Iris pigment epithelial cell (primary cell): ENCODE measurements around the gene EGFR.

ENCODE experiments used
- DNase-seq: peaks from one replicate; pipeline ENCODE4 v3.0.0-alpha.2; 2011; ENCODE audit warnings: low read depth

EGFR gene

GRCh38 chr7:55101359-55101758 lies 82.5 kb downstream of the EGFR start:
- no peak for DNase-seq

GRCh38 chr7:55104123-55104522 lies 85.3 kb downstream of the EGFR start:
- no peak for DNase-seq

GRCh38 chr7:55104712-55105433 lies 86.1 kb downstream of the EGFR start:
- DNase-seq, result peak; percentile 57

GRCh38 chr7:55105952-55106351 lies 87.1 kb downstream of the EGFR start:
- no peak for DNase-seq

DNA sequence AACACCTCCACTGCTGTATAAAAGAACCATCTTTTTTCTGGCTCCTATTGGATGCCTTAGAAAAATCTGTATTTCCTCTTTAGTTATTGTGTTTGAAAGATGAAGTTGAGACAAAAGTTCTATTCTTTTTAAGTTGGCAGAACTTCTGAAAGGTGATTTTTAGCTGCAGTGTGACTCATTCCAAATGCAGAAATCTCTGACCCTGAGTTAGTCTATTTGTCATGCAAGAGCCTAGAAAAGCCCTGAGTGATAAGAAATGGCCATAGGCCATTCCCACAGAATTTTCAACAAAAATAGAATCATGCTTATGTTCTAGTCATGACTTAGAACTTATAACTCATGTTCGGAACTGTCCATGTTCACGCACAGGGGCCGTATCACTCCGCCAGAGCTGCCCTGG lies 89.1 kb downstream of the EGFR start:
- DNase-seq, result no peak

DNA sequence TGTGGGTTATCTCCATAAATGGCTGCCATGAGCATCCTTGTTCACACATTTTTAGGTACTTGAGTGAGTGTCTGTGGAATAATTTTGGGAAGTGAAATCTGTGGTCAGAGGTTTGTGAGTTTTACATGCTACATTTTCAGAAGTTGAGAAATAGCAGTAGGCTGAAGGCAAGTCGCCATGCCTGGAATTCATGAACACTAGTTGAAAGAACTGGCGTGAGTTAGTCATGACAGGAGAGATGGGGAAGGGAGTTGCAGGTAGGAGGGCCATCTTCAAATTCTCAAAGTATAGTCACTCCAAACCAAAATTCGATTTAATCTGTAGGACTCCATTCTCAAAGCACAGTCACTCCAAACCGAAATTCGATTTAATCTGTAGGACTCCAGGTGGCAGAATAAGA lies 89.6 kb downstream of the EGFR start:
- DNase-seq, result no peak

DNA sequence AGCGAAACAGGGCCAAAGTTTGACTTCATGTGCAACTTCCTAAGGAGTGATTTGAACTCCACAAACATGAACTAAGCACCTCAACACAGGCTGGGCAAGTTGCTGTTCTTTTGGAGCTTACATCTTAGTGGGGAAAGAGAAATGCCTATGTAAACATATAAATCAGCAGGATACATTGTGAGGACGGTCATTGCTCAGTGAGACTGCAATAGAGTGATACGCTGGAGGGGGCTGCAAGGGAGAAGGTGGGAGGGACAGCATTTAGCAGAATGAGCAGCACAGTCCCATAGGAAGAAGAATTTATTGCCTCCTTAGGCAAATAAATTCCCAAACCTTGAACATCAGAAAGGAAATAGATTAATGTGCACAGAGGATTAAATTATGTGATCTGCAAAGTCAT lies 90.0 kb downstream of the EGFR start:
- no peak for DNase-seq

- DNase-seq, result peak; percentile 67
These were observed 90.8 kb downstream of the EGFR start for GRCh38 chr7:55109404-55110167.

GRCh38 chr7:55110282-55110992 lies 91.6 kb downstream of the EGFR start:
- DNase-seq, result no peak

- DNase-seq, result peak; percentile 78
These were observed 92.2 kb downstream of the EGFR start for GRCh38 chr7:55110993-55111361.

DNA sequence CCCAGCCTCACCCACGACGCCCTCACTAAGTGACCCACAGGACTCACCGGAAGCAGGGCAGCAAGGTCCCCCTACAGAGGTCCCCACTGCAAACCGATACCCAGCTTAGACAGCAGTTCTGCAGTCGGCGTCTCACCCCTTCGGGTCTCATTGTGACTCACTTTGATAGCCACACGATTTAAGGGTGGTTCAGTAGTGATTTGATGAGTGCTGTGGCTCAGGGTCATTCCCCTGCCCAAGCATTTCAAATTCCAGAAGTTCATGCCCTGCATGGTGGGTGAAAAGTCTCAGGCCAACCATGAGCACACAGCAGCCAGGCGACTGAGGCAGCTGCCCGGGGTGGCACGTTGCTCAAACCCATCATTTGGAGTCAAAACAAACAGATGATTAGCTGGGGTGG lies 93.2 kb downstream of the EGFR start:
- no peak for DNase-seq

GRCh38 chr7:55113760-55114540 lies 95.1 kb downstream of the EGFR start:
- DNase-seq, result no peak

- DNase-seq, result no peak
These were observed 98.5 kb downstream of the EGFR start for GRCh38 chr7:55117286-55117685.

DNA sequence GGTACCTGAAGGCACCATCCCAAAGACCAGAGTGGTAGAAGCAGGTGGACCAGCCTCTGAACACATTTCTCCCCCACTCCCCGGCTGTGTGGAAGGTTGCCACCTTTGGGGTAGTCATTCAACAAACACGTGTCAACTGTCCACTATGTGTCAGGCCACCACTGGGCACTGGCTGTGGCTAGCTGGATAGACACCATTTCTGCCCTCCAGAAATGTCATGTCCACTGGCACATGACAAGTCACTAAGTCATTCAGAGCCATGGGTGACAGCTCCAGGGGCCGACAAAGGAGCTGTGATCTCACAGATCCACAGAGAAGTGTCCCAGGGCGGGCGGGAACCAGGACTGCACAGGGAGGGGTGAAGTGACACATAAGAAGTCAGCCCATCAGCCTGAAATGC lies 99.6 kb downstream of the EGFR start:
- no peak for DNase-seq

- no peak for DNase-seq
These were observed 100.8 kb downstream of the EGFR start for GRCh38 chr7:55119571-55119970.

GRCh38 chr7:55120074-55120473 lies 101.3 kb downstream of the EGFR start:
- no peak for DNase-seq

DNA sequence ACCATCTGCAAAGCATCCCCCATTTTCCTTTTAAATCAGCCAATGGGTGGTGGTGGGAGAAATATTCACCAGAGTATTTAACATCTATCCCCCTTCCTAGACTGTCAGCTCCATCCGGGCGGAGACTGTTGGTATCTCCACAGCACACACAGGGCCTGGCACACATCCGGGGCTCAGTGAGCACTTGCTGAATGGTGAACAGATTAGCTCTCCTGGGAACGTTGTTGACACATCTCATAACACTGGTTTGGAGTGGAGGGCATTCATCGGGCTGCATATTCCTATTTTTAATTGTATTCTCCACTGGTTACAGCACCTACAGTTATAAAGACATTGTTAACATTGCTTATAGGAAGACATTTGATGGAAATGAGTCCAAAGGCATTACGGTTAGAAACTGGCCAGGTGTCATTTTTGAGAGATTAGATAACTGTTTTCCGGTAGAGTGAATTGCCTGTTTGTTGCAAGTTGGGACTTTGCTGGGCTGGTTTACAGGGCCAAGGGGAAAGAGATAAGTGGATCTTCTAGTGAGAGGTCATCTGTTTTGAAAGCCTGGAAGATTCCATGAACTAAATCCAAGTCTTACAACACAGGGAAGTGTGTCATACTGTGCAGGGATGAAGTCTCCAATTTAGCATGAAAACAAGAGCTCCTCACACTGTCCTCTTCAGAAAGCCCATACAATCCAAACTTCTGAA lies 101.8 kb downstream of the EGFR start:
- peak; percentile 78 for DNase-seq

DNA sequence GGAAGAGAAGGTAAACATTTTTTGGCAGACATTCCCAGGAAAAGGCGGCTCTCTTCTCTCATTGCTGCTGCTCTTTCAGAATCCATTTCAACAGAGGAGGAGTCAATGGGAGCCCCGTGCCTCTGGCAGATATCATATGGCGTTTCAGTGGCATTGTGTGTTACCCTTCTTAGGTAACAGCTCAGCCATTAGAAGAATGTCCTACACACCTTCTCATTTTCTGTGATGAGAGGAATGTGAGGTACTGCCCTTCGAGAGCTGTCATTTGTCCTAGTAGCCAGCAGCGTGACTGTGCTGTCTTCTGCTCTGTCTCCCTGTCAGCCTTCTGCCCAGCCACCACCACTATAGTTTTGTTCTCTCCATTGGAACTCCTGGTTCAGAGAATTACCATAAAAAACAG lies 102.4 kb downstream of the EGFR start:
- DNase-seq, result no peak

DNA sequence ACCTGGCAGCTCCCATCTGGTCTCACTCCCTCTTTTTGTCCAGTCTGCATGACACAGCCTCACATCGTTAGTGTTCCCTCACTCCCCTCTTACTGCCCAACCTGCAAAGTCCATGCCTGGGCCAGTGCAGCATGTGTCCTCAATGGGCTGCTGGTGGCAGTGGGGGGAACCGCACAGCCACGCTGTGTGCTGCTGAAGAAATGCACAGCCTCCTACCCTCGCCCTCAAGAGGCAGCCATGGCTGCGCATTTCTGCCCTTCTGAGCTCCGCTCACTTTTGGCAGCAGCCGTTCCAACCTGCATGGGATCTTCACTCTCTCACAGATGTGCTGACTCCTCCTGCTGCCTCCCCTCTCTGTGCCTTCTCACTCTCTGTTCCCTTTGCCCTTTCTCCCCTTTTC lies 103.4 kb downstream of the EGFR start:
- no peak for DNase-seq

DNA sequence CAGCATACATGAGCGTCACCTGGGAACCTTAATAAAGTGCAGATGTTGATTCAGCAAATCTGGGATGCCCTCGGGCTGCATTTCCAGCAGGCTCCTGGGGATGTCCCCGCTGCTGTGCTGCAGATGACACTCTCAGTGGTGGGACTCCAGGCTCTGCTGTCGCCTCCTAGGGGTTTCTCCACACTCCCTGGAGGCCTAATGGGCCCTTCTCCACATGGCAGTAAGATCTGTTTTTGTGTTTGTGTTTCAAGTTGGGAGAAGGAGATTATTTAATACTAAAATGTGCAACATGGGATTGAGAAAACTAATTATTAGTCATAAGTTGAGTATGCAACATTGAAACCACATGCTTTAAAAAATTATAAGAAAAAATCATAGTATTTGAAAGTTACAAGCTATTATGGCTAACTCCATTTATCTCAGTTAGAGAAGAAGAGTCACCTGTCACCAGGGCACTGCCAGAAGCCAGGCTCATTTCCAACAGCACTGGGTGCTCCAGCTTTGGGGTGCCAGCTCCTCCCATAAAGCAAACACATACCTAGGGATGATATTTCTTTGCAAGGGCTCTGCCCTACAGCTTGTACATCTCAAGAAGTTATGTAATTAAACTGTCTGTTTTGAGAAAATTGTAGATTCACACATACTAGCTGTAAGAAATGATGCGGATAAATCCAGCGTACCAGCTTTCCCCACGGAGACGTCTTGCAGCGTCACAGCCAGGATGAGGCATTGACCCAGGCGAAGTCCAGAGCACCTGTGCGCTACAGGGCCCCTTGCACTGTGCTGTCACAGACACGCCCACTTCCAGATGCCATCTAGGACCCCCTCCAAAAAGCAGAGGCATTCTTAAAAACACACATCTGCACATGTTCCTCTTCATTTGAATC lies 106.4 kb downstream of the EGFR start:
- no peak for DNase-seq

DNA sequence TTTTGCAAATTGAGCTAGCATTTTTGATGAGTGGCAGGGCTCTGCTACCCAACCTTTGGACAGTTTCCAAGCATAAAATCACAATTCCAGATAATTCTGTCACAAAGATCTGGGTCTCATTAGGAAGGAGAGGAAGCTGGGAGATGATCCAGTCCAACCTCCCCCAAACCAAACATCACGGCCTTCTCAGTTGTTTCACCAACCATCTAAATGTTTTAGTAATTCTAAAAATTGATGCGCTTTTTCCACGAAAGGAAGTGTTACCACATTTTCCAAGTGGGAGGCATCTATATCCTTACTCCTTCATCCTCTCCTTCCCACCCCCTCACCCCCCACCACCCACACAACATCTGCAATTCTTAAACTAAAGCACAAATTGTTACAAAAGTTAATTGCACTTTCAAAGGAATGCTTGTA lies 108.3 kb downstream of the EGFR start:
- DNase-seq, result no peak
